DMS114 treated with DMSO at 0.1 percent for 48 hours (cell line): ENCODE measurements around the gene TNFSF12.

Source experiments
- DNase-seq: peaks from one replicate; lab custom pipeline; 2025; ENCODE audit not compliant: unreplicated experiment; lab: John Stamatoyannopoulos, UW

Gene TNFSF12, protein sequence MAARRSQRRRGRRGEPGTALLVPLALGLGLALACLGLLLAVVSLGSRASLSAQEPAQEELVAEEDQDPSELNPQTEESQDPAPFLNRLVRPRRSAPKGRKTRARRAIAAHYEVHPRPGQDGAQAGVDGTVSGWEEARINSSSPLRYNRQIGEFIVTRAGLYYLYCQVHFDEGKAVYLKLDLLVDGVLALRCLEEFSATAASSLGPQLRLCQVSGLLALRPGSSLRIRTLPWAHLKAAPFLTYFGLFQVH

DNA sequence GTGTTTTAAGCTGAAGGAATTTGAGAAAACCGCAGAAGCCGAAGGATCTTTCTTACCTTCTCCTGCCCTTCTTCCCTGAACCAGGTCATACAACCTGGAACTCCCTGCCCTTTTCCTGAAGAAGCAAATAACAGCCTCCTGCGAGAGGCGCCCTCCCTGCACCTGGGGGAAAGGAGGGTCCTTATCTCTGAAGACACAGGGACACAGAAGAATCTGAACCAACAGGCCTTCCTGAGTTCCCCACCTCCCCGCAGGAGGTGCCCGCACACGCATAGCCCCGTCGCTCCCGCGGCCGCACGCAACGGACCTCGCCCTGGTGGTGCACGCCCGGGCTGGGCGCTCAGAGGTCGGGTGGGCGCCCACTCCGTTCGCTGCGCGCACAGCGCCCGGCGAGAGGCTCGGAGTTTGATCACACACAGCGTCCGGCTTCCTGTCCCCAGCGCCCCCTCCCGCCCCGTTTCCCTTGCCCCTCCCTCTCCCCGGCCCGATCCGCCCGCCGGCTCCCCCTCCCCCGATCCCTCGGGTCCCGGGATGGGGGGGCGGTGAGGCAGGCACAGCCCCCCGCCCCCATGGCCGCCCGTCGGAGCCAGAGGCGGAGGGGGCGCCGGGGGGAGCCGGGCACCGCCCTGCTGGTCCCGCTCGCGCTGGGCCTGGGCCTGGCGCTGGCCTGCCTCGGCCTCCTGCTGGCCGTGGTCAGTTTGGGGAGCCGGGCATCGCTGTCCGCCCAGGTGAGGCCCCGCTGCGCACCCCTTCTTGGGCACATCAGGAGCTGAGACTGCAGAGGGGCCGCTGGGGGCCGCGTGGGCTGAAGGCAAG lies at the start of gene TNFSF12:
Gene TNFSF12, plus strand, starts transcription at position 474 of the 816 bp plus-strand sequence. Its CDS starts 96 bp downstream, at position 570.
- no peak for DNase-seq

DNA sequence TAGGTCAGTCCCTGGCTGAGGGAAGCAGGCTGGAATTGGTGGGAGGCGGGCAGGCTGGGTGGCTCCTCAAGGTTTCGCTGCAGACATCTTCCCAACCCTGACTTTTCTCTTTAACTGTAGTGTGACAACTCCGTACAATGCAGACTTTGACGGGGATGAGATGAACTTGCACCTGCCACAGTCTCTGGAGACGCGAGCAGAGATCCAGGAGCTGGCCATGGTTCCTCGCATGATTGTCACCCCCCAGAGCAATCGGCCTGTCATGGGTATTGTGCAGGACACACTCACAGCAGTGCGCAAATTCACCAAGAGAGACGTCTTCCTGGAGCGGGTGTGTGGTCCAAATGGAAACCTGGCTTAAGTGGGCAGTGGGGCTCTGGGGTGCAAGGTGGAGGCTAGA lies 49.7 kb upstream of the TNFSF12 start:
- no peak for DNase-seq

DNA sequence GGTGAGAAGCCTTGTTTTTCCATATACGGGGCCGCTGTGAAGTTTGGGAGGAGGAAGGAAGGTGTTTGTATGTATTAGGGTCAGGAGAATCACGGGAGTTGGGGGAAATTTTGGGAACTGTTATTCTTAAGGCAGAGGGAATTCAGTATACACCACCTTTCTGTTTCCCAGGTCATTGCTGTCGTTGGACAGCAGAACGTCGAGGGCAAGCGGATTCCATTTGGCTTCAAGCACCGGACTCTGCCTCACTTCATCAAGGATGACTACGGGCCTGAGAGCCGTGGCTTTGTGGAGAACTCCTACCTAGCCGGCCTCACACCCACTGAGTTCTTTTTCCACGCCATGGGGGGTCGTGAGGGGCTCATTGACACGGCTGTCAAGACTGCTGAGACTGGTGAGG lies 47.1 kb upstream of the TNFSF12 start:
- no peak for DNase-seq

DNA sequence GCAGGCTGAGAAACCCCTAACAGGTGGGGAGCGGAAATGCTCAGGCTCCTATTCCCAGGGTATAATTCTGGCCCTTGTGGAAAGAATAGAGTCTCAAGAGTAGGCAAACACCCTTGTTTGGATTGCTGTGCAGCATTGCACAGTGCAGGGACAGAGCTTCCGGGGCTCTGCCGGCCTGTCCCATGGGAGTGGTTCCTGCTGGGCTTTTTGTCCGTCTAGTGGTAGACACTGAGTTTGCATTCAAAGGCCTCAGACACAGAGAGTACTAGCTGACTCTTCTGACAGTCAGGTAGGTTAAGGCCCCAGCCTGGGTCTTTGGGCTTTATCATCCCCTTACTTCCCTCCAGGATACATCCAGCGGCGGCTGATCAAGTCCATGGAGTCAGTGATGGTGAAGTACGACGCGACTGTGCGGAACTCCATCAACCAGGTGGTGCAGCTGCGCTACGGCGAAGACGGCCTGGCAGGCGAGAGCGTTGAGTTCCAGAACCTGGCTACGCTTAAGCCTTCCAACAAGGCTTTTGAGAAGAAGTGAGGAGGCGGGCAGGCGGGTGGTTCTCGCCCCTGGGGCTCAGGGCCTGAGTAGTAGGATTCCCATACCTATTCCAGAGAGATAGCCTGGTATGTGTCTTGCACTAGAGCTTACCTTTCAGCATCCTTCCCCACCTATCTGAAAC lies 46.5 kb upstream of the TNFSF12 start:
- no peak for DNase-seq

DNA sequence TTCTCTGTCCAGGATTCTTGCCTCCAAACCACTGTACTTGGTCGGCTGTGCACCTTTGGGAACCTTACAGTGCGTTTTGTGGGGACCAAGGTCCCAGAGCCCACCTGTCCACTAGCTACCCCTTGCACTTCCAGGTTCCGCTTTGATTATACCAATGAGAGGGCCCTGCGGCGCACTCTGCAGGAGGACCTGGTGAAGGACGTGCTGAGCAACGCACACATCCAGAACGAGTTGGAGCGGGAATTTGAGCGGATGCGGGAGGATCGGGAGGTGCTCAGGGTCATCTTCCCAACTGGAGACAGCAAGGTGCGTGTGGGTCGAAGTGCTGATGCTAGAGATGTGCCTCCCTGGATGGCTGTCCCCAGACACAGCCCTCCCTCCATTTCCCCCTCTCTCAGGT lies 45.9 kb upstream of the TNFSF12 start:
- no peak for DNase-seq

DNA sequence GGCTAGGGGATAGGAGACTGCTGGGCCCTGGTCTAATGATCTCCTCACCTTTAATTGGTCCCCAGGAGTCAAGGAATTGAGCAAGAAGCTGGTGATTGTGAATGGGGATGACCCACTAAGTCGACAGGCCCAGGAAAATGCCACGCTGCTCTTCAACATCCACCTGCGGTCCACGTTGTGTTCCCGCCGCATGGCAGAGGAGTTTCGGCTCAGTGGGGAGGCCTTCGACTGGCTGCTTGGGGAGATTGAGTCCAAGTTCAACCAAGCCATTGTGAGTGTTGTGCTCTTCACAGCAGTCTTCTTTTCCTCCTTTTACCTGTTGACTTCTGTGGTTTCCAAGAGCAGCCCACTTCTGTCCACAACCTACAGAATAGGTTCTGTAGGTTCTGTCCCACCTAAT lies 45.3 kb upstream of the TNFSF12 start:
- no peak for DNase-seq

DNA sequence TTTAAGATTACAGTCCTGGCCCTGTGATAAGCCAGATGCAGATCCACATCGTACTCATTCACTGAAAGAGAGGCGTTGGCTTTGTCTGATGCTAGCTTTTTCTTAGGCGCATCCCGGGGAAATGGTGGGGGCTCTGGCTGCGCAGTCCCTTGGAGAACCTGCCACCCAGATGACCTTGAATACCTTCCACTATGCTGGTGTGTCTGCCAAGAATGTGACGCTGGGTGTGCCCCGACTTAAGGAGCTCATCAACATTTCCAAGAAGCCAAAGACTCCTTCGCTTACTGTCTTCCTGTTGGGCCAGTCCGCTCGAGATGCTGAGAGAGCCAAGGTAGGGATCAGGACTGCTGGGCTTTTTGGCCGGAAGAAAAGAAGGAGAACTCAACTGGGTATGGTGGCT lies 40.7 kb upstream of the TNFSF12 start:
- no peak for DNase-seq

DNA sequence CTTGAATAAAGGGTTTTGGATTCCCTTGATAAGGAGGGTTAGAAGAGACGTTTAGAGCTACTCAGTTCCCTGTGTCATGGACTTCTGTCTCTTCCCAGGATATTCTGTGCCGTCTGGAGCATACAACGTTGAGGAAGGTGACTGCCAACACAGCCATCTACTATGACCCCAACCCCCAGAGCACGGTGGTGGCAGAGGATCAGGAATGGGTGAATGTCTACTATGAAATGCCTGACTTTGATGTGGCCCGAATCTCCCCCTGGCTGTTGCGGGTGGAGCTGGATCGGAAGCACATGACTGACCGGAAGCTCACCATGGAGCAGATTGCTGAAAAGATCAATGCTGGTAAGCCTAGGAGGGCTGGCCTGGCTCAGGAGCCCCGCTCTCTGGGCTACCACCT lies 40.0 kb upstream of the TNFSF12 start:
- DNase-seq, result no peak

DNA sequence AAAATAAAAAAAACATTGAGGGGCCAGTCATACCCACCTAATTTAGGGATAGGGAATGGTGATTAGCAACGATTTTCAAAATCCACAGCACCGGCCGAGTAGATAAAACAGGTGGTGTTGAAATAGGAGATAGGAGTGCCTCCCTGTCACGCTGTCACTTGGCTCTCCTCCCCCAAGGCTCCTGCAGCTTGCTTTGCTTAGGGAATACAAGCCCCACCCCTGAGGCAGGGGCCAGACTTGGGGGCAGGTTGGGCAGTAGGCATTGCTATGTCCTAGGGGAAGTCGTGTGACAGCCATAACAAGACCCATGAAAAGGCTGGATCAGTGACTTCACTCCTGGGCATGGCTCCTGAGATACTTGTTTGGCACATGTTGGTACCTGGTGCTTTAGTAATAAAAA lies 38.9 kb upstream of the TNFSF12 start:
- DNase-seq, result no peak

DNA sequence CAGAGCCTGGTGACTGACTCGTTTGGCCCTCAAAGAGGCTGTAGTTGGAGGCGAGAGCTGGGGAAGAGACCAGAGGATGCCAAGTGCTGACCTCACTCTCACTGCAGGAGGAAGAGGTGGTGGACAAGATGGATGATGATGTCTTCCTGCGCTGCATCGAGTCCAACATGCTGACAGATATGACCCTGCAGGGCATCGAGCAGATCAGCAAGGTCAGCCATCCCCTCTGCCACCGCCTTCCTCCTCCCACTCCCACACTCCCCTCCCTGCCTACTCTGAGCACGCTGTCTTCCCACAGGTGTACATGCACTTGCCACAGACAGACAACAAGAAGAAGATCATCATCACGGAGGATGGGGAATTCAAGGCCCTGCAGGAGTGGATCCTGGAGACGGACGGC lies 37.8 kb upstream of the TNFSF12 start:
- DNase-seq, result no peak

DNA sequence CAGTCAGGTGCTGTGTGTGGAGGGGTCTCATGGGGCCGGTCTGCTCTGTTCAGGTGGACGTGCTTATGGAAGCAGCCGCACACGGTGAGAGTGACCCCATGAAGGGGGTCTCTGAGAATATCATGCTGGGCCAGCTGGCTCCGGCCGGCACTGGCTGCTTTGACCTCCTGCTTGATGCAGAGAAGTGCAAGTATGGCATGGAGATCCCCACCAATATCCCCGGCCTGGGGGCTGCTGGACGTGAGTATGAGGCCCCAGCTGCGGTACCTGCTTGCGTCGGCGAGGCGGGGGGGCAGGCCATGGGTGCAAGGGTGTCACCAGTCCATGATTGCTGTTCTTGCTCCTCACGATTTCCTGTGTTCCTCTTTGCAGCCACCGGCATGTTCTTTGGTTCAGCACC lies 36.8 kb upstream of the TNFSF12 start:
- no peak for DNase-seq

DNA sequence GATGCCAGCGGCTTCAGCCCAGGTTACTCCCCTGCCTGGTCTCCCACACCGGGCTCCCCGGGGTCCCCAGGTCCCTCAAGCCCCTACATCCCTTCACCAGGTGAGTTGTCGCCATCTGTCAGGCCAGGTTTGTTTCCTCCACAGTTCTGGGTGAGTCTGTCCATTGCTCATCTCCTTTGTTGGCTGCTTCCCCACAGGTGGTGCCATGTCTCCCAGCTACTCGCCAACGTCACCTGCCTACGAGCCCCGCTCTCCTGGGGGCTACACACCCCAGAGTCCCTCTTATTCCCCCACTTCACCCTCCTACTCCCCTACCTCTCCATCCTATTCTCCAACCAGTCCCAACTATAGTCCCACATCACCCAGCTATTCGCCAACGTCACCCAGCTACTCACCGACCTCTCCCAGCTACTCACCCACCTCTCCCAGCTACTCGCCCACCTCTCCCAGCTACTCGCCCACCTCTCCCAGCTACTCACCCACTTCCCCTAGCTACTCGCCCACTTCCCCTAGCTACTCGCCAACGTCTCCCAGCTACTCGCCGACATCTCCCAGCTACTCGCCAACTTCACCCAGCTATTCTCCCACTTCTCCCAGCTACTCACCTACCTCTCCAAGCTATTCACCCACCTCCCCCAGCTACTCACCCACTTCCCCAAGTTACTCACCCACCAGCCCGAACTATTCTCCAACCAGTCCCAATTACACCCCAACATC lies 35.9 kb upstream of the TNFSF12 start:
- DNase-seq, result no peak

DNA sequence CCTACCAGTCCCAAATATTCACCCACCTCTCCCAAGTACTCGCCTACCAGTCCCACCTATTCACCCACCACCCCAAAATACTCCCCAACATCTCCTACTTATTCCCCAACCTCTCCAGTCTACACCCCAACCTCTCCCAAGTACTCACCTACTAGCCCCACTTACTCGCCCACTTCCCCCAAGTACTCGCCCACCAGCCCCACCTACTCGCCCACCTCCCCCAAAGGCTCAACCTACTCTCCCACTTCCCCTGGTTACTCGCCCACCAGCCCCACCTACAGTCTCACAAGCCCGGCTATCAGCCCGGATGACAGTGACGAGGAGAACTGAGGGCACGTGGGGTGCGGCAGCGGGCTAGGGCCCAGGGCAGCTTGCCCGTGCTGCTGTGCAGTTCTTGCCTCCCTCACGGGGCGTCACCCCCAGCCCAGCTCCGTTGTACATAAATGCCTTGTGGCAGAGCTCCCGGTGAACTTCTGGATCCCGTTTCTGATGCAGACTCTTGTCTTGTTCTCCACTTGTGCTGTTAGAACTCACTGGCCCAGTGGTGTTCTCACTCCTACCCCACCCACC lies 34.9 kb upstream of the TNFSF12 start:
- no peak for DNase-seq

DNA sequence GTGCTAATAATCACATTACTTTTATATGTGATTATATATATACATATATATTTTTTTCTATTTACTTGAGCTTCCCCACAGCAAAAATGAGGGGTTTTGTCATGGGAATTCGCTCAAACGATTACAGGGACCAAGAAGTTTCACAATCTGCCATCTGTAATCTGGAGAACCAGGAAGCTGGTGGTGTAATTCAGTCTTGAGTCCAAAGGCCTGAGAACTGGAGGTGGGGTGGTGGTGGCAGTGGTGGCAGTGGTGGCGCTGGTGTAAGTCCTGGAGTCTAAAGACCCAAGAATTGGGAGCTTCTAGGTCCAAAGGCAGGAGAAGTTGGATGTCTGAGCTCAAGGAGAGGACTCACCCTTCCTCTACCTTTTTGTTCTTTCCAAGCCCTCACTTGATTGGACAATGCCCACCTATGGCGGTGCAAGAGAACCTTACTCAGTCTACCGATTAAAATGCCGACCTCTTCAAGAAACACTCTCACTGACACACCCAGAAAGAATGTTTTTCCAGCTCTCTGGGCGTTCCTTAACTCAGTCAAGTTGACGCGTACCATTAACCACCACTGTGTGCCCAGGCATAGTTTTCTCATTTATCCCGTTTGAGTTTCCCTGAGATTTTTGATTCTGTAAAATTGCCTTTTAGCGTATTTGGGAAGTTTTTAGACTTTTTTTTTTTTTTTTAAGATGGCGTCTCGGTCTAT lies 32.8 kb upstream of the TNFSF12 start:
- no peak for DNase-seq

DNA sequence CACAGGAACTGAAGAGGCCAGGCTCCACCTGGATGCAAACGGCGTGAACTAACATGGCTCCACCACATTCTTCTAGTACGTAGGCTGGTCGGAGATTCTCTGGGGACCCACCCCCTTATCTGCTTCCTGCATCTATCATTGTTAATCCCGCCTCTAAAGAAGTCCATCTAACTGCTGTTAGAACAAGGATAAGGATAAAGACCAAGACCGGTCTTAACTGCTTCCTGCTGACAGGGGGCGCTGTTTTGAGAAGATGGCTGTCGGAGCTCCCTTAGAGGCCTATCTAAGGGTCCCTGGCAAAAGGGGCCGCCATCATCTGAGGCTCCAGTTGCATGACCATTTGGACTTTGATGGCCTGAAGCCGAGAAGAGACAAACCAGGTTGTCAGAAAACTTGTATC lies 25.8 kb upstream of the TNFSF12 start:
- DNase-seq, result no peak

DNA sequence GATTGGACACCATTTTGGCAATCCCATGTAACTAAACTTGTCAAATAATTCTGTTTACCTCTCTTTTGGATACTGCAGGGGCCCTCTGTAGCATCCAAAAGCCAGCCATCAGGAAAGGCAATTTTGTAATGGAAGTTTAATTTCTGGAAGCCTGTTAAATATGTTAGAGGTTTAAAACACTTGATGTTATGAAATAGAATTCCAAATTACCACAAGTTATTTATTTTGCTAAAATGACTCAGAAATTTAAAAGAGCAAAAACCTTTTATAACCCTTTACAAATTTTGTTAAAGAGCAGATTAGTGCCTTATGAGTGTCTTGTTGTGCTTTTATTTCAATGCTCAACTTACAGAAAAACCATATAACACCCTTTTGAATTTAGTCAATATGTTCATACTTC lies 20.0 kb upstream of the TNFSF12 start:
- DNase-seq, result no peak

DNA sequence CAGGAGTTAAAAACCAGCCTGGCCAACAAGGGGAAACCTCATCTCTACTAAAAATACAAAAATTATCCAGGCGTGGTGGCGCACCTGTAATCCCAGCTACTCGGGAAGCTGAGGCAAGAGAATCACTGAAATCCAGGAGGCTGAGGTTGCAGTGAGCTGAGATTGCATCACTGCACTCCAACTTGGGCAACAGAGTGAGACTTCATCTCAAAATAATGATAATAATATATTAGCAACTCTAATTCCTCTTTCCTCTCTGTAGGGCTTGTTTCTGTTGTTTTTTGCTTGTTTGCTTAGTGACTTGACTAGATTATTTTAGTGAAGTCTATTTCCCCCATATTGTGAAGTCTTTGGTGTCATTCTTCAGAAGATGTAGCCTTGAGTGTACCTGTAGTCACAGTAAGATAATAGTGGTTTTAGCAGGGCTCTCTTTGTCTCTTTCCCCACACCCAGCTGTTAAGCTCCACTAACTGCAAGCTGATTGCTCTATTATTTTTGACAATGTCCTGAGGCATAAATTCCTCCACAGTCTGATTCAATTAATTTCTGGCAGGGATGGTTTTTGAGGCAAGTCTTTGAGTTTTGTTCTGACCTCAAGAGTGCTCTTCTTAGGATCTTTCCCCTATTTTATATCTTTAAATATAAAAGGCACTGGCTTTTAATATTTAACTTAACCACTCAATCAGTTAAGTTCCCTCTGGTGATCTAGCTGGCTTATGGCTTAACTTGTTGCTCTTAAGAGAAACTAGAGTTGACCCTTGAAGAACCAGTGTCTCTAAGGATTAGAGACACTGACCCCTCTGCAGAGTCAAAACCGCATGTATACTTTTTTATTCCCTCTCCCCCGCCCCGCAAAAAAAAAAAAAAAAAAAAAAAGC lies 18.6 kb upstream of the TNFSF12 start:
- no peak for DNase-seq

DNA sequence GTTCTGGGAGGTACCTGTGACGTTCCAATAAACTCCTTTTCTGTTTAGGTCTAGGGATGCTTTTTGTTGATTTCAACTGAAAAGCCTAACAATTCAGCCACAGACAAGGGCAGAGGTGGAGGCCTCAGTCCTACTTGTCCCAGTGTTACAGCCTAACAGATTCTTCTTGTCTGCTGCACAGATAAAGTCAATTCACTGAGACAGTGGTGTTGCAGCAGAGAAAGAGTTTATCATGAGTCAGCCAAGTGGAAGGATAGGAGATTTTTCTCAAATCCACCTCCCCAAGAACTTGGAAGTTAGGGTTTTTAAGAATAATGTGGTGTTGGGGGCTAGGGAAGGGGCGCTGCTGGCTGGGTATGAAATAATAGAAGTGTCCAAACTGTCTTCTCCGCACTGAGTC lies 10.8 kb upstream of the TNFSF12 start:
- DNase-seq, result no peak

DNA sequence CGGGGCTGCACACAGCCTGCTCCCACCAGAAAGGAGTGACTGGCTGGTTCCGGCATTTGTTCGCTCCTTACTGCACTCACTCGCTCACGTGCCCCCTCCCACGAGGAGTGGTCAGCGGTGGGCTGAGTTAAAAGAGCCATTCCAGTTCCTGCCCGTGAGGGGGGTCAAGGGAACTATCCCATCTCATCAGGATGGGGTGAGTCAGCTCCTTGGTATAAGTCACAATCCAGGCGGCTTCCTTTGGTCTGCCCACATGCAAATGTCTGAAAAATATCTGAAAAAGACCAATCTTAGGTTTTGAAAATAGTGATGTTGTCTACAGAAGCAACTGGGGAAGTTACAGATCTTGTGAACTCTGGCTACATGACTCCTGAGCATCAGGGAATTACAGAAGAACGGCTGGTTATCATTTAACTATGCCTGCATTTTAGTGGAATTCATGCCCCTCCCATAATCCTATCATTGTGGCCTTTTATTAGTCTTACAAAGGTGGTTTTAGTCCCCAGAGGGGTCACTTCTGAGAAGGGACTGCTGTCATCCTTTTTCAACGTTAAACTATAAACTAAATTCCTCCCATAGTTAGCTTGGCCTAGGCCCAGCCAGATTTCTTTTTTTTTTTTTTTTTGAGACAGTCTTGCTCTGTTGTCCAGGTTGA lies 9.8 kb upstream of the TNFSF12 start:
- no peak for DNase-seq
